Measurements from ENCODE around the gene ADAMTS18. TPM values are rescaled to one million over a fixed set of nuclear protein-coding genes. Genes with fewer than 3 reads are reported as not detected.

The ADAMTS18 gene
- total RNA-seq, 2 experiments from 2014 or later: not detected

DNA sequence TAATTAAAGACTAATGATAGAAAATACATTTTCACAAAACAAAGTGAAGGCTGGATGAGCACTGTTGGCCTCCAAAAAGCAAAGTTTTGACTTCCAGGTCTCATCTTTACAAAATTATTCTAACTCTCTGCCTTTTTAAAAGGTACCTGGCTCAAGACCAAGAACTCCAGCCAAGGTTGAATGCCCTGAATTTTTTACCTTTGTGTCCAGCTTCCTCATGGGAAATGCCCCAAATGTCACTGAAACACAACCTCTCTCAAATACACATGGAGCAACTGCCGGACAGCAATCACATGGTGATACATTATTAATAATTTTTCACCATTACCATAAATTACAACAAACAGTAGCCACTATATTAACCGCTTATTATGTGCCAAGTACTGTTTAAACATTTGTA, 32.2 kb downstream of the ADAMTS18 start:
- DNase-seq: no peak
- Mint-ChIP-seq H3K36me3 (no peaks in the 10 kb centered on the region), H3K27me3 (peaks cover 6% of the 10 kb centered on the region), H3K4me1 (ENCODE audit: low read depth) (no peaks in the 10 kb centered on the region), H3K9me3 (no peaks in the 10 kb centered on the region), H3K27ac (no peak overlapping the region), H3K4me3 (no peak overlapping the region)
- ChIA-PET POLR2A (no interaction called here), CTCF (no interaction called here)
- intact Hi-C loops (cut with micrococcal nuclease): no loop called here

DNA sequence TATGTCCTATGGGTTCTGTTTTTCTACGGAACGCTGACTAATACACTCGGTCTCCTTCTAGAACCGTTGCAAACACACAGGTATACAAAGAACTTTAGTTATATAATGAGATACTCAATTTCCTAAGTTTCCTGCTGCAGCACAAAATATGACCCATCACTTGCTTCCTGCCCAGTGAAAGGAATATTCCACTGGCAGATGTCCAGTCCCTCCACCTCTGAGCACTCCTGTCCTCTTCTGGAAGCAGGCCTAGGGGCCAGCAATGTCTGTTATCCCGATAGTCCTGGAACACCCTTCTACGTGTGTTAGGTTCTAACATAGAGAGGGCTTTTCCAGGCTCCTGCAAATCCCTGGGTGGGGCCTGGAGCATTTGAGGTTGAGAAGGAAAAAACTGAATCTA, 32.7 kb downstream of the ADAMTS18 start:
- Mint-ChIP-seq H3K4me3 (no peak overlapping the region), H3K27ac (no peak overlapping the region), H3K27me3 (peaks cover 6% of the 10 kb centered on the region), H3K4me1 (ENCODE audit: low read depth) (no peaks in the 10 kb centered on the region), H3K36me3 (no peaks in the 10 kb centered on the region), H3K9me3 (no peaks in the 10 kb centered on the region)
- intact Hi-C loops (cut with micrococcal nuclease): no loop called here
- DNase-seq: no peak
- CTCF ChIA-PET: no interaction called here
- POLR2A ChIA-PET: no interaction called here

DNA sequence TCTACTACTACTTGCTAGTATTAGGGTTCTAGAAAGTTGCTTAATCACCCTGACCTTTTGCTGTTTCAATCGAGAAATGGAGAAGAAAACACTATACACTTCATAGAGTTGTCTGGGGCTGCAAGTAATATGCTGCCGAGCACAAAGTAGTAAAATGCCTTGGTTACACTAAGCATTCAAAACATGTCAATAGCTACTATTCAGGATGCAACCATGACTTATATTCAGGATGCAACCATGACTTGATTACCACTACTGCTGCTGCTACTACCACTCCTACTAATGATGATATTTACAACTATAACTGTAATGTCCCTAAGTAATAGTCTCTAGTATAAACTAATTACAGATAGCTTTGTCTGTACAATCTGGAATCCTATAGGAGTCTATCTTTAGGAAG, 35.3 kb downstream of the ADAMTS18 start:
- no peaks in the 10 kb centered on the region for H3K9me3 Mint-ChIP-seq
- no peaks in the 10 kb centered on the region for H3K4me1 Mint-ChIP-seq (ENCODE audit: low read depth)
- no peak for DNase-seq
- intact Hi-C loops (cut with micrococcal nuclease): no loop called here
- POLR2A ChIA-PET: no interaction called here
- no peak overlapping the region for H3K4me3 Mint-ChIP-seq
- CTCF ChIA-PET: no interaction called here
- no peak overlapping the region for H3K27ac Mint-ChIP-seq
- peaks cover 3% of the 10 kb centered on the region for H3K27me3 Mint-ChIP-seq
- no peaks in the 10 kb centered on the region for H3K36me3 Mint-ChIP-seq

DNA sequence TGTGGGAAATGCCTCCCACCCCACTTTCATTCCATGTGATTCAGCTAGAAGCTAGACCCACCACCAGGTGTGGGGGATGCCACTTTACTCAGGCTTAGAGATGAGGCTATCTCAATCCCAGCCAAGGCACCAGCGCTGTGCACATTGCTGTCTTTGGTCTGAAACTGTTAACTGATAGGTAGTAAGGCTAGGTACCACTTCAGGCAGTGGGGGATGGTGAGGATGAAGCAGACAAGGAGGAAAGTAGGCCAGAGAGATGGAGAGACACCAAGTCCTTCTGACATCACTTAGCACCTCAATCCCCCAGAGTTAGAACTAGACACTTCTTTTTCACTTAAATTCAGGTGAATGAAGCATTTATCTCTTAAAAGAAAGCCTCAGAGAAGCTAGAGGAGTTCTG, 35.8 kb downstream of the ADAMTS18 start:
- no peaks in the 10 kb centered on the region for H3K9me3 Mint-ChIP-seq
- no peaks in the 10 kb centered on the region for H3K36me3 Mint-ChIP-seq
- H3K4me3 Mint-ChIP-seq: no peak overlapping the region
- H3K4me1 Mint-ChIP-seq (ENCODE audit: low read depth): no peaks in the 10 kb centered on the region
- DNase-seq: no peak
- ChIA-PET CTCF (no interaction called here), POLR2A (no interaction called here)
- H3K27ac Mint-ChIP-seq: no peak overlapping the region
- H3K27me3 Mint-ChIP-seq: peaks cover 3% of the 10 kb centered on the region
- intact Hi-C loops (cut with micrococcal nuclease): no loop called here

DNA sequence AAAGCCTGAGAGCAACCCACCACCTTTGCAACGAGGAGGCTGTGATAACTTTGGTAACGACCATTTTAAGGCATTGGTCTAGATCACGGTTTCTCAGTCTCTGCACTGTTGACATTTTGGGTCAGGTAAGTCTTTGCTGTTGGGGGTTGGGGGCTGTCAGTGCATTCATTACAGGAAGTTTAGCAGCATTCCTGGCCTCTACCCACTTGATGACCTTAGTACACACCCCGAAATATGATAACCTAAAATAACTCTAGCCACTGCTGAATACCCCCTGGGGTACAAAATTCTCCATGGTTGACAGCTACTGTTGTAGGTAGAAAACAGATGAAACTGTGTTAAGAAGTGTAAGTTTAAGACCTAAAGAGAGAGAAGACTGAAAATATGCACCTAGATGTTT, 36.3 kb downstream of the ADAMTS18 start:
- Mint-ChIP-seq H3K4me3 (no peak overlapping the region), H3K36me3 (no peaks in the 10 kb centered on the region), H3K4me1 (ENCODE audit: low read depth) (no peaks in the 10 kb centered on the region), H3K27me3 (peaks cover 1% of the 10 kb centered on the region), H3K9me3 (no peaks in the 10 kb centered on the region), H3K27ac (no peak overlapping the region)
- CTCF ChIA-PET: no interaction called here
- DNase-seq: no peak
- intact Hi-C loops (cut with micrococcal nuclease): no loop called here
- POLR2A ChIA-PET: no interaction called here

DNA sequence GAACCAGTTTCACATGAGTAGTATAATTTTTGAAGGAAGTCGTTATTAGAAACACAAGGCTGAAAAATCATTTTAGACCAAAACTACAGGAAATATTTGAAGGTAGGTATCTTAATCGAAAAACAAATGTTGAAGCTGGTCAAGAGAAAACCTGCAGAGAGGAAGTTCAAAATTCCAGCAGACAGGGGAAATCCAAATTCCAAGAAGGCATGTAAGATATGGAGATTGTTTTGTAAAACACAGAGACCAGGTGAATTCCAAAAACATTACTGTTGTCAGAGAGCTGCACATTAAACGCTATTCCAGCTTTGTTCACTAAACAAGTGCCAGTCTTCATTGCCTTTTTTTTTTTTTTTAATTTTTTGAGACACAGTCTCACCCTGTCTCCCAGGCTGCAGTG, 38.4 kb downstream of the ADAMTS18 start:
- no peak for DNase-seq
- H3K36me3 Mint-ChIP-seq: no peaks in the 10 kb centered on the region
- H3K4me1 Mint-ChIP-seq (ENCODE audit: low read depth): no peaks in the 10 kb centered on the region
- no peak overlapping the region for H3K27ac Mint-ChIP-seq
- ChIA-PET CTCF (no interaction called here), POLR2A (no interaction called here)
- intact Hi-C loops (cut with micrococcal nuclease): no loop called here
- no peak overlapping the region for H3K4me3 Mint-ChIP-seq
- H3K9me3 Mint-ChIP-seq: no peaks in the 10 kb centered on the region
- peaks cover 6% of the 10 kb centered on the region for H3K27me3 Mint-ChIP-seq

DNA sequence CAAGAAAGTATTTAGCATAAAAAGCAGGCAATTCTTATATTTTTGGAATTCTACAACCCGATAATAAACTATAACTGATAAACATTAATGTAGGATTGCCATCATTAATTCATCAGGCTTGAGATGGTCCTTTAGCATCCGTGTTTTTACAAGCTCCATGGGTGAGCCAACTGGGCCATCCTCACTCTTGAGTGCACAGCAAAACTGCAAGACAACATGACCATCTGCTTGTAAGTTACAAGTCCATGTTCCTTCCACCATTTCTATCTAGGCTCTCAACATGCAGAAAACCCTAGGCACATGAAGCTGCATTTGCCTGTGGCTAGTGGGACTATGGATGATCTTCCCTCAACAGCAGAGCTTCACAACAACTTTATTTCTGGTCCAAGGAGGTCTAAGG, 40.1 kb downstream of the ADAMTS18 start:
- intact Hi-C loops (cut with micrococcal nuclease): no loop called here
- CTCF ChIA-PET: no interaction called here

DNA sequence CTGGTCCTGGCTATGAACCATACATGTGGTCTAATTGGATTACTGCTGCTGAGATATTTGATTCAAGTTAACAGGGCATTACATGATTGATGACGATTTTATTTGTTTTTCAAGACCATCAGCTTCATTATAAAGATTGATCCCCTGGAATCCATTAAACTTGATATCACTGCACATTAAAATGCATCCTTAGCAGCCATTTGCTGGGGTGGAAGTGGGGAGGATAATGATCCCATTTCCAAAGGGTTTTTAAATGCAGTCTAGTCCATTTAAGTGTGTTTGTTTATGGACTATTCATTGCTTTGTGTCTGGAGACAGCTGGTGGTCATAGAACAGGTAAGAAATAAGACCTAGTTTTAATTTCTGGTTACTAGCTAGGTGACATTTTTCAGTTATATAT, 40.9 kb downstream of the ADAMTS18 start:
- no peaks in the 10 kb centered on the region for H3K4me1 Mint-ChIP-seq (ENCODE audit: low read depth)
- no peak for DNase-seq
- H3K9me3 Mint-ChIP-seq: no peaks in the 10 kb centered on the region
- ChIA-PET POLR2A (no interaction called here), CTCF (no interaction called here)
- H3K27me3 Mint-ChIP-seq: peaks cover 4% of the 10 kb centered on the region
- no peaks in the 10 kb centered on the region for H3K36me3 Mint-ChIP-seq
- H3K27ac Mint-ChIP-seq: no peak overlapping the region
- no peak overlapping the region for H3K4me3 Mint-ChIP-seq
- intact Hi-C loops (cut with micrococcal nuclease): no loop called here

More for the DNA sequence above, 40.1 kb downstream of the ADAMTS18 start:
- POLR2A ChIA-PET: no interaction called here
- H3K4me1 Mint-ChIP-seq (ENCODE audit: low read depth): no peaks in the 10 kb centered on the region
- H3K4me3 Mint-ChIP-seq: no peak overlapping the region
- peaks cover 4% of the 10 kb centered on the region for H3K27me3 Mint-ChIP-seq
- H3K27ac Mint-ChIP-seq: no peak overlapping the region
- no peaks in the 10 kb centered on the region for H3K9me3 Mint-ChIP-seq
- no peaks in the 10 kb centered on the region for H3K36me3 Mint-ChIP-seq
- no peak for DNase-seq

DNA sequence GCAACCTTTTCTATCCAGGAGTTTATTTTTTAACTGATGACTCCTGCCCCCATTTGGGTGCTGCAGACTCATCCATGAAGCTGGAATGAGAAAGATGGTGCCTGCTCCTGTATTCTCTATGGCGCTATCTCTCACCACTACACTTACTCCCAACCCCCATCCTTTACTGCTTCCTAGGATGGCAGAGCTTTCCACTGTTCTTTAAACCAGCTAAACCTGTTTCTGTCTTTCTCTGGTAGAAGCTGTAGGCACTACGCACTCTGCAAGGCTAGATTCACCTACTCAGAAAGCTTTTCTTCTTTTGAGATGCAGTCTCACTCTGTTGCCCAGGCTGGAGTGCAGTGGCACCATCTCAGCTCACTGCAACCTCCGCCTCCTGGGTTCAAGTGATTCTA, 47.0 kb downstream of the ADAMTS18 start:
- intact Hi-C loops (cut with micrococcal nuclease): no loop called here
- H3K27ac Mint-ChIP-seq: no peak overlapping the region
- CTCF ChIA-PET: no interaction called here

DNA sequence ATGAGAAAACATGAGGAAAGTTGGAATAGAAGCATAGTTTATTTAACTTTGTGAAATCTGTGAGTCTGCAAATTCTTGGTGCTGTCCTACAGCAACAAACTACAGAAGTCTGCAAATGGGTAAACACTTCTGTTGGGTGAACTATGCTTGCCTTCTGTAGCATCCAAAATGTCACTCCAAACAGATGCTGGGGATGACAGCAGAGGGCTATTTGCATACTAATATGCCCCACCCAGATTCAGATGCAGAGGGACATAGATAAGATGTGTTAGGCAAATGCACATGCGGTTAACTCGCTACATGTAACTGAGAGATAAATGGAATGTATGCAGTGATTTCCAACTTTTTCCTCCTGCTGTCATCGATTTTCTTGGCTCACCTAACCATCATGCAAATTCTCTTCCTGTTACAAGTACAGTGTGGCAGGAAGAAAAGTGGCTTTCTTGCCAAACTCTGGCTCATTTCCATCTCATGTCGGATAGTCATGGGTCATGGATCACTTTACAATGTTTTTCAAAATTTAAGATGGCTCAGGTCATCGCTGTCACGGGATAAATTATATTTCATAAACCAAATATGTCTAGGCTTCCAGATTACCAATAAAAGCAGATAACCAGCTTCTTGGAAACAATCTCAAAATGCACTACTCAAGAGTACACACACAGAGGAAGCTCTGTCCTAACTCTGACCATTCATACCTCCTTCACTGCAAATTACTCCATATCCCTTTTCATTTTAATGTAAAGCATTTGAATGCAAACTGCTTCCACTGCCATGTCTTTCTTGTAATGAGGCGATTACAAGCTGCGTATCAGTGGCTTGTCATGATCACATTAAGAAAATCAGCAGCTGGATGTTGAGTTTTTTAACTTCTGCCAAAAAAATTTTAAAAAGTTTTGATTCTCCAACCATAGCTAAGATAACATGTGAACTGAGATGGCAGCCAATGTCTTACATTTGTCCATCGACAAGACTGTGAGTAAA, 47.7 kb downstream of the ADAMTS18 start:
- Mint-ChIP-seq H3K36me3 (no peaks in the 10 kb centered on the region), H3K27me3 (no peaks in the 10 kb centered on the region), H3K4me3 (no peak overlapping the region), H3K4me1 (ENCODE audit: low read depth) (no peaks in the 10 kb centered on the region), H3K9me3 (no peaks in the 10 kb centered on the region), H3K27ac (no peak overlapping the region)
- POLR2A ChIA-PET: no interaction called here
- intact Hi-C loops (cut with micrococcal nuclease): no loop called here
- CTCF ChIA-PET: no interaction called here
- DNase-seq: no peak

More for the DNA sequence above, 47.0 kb downstream of the ADAMTS18 start:
- Mint-ChIP-seq H3K9me3 (no peaks in the 10 kb centered on the region), H3K4me3 (no peak overlapping the region), H3K27me3 (peaks cover 4% of the 10 kb centered on the region), H3K4me1 (ENCODE audit: low read depth) (no peaks in the 10 kb centered on the region), H3K36me3 (no peaks in the 10 kb centered on the region)
- POLR2A ChIA-PET: no interaction called here
- no peak for DNase-seq

DNA sequence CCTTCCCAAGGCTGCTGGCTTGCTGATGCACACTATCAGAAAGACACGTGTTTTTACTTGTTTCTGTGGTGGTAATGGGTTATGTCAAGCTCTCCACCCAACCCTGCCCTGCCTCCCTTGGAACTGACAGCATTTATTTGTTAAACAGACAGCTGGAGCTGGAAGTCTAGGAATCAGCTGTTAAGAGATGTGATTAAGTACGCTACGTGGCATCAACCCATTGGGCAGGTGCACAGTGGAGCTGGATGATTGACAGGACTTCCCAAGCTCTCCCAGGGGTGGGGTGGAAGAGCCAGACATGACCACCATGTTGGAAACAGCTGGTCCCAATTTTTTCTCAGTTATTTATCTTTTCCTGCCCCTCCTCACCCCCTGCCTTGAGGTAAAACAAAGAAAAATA, 49.4 kb downstream of the ADAMTS18 start:
- ChIA-PET CTCF (no interaction called here), POLR2A (no interaction called here)
- intact Hi-C loops (cut with micrococcal nuclease): no loop called here
- H3K9me3 Mint-ChIP-seq: no peaks in the 10 kb centered on the region
- no peak overlapping the region for H3K4me3 Mint-ChIP-seq
- H3K4me1 Mint-ChIP-seq (ENCODE audit: low read depth): no peaks in the 10 kb centered on the region
- peaks cover 2% of the 10 kb centered on the region for H3K27me3 Mint-ChIP-seq
- H3K27ac Mint-ChIP-seq: no peak overlapping the region
- DNase-seq: no peak
- no peaks in the 10 kb centered on the region for H3K36me3 Mint-ChIP-seq

DNA sequence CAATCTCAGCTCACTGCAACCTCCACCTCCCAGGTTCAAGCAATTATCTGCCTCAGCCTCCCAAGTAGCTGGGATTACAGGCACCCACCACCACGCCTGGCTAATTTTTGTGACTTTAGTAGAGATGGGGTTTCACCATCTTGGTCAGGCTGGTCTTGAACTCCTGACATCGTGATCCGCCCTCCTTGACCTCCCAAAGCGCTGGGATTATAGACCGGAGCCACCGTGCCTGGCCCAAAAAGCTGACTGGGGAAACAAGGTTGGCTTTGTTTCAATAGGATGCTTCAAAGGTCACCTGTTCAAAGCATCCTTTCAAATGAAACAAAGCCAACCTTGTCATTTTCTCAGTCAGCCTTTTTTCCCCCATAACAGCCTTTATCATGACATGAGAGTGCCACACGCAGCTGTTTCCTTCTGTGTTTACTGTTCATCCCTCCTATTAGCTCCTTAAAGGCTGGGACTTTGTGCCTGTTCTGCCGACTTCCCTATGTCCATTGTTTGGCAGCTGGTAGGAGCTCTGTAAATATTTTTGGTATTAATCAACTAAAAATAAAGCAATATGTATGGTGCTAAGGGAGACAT, 51.1 kb downstream of the ADAMTS18 start:
- no peak overlapping the region for H3K4me3 Mint-ChIP-seq
- H3K27me3 Mint-ChIP-seq: peaks cover 2% of the 10 kb centered on the region
- no peak for DNase-seq
- H3K9me3 Mint-ChIP-seq: no peaks in the 10 kb centered on the region
- ChIA-PET POLR2A (no interaction called here), CTCF (no interaction called here)
- no peaks in the 10 kb centered on the region for H3K36me3 Mint-ChIP-seq
- intact Hi-C loops (cut with micrococcal nuclease): no loop called here
- no peaks in the 10 kb centered on the region for H3K4me1 Mint-ChIP-seq (ENCODE audit: low read depth)
- no peak overlapping the region for H3K27ac Mint-ChIP-seq

DNA sequence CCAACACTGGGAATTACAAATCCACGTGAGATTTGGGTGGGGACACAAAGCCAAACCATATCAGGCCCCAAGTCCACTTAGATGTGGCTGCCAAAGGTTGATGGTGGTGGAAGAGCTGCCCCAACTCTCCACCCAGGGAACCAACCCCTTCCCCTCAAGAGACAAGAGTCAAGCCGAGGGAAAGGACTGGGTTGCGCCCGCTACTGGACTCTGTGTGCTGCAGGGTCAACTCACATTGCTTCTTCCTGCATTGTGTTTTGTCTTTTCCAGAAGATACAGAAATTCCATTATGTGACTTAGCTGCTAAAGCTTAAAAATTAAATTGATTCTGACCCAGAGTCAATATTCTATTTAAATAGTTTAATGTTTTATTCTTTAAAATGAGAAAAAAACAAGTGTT, 58.5 kb downstream of the ADAMTS18 start:
- no peak for DNase-seq
- ChIA-PET POLR2A (no interaction called here), CTCF (interaction anchor here (0.7 to 1.9 kb wide), 5 partner anchors 75 to 209 kb away, joined by 3 to 22 read pairs (median 3); no protein-coding TSS in a partner anchor)
- Mint-ChIP-seq H3K36me3 (no peaks in the 10 kb centered on the region), H3K27ac (no peak overlapping the region), H3K9me3 (peaks cover 3% of the 10 kb centered on the region), H3K4me1 (ENCODE audit: low read depth) (no peaks in the 10 kb centered on the region), H3K4me3 (no peak overlapping the region), H3K27me3 (no peaks in the 10 kb centered on the region)
- intact Hi-C loops (cut with micrococcal nuclease): loop anchor here (1.0 kb wide), 2 partner anchors 140 to 208 kb away; no protein-coding TSS in a partner anchor
